Epithelial cell of proximal tubule (primary cell): Measurements from ENCODE around the gene IL20. TPM values are rescaled to one million over a fixed set of nuclear protein-coding genes. Genes with fewer than 3 reads are reported as not detected.

Experiments
- DNase-seq: peaks from one replicate; pipeline ENCODE4 v3.0.0-alpha.2; 2011; ENCODE audit warnings: low read depth
- H3K4me3 ChIP-seq: 2 replicates; pipeline ENCODE4 v1.5.1; 2011; ENCODE audit warnings: low read depth, mild to moderate bottlenecking, low read length
- CTCF ChIP-seq: conservative IDR thresholded peaks from 2 replicates; pipeline ENCODE4 v1.5.1; 2012; ENCODE audit warnings: low read depth, mild to moderate bottlenecking, low read length
- total RNA-seq: library from RNA; depleted of rRNA; stranded (reverse); fragments of >200 nt; gene quantifications from 2 replicates; pipeline ENCODE4 v1.2.3, GENCODE V29; 2015

Gene IL20
- total RNA-seq, 1 donor from 2014 or later = not detected

- no peak overlapping the region for H3K4me3 ChIP-seq
- DNase-seq = no peak
- no peak for TF ChIP-seq CTCF
Observed at GRCh38 chr1:206841609-206842323, 23.7 kb upstream of the IL20 start.

GRCh38 chr1:206842854-206843253 is 22.6 kb upstream of the IL20 start:
- no peak overlapping the region for H3K4me3 ChIP-seq
- TF ChIP-seq CTCF = no peak
- no peak for DNase-seq

- DNase-seq = no peak
- no peak for TF ChIP-seq CTCF
- H3K4me3 ChIP-seq = no peak overlapping the region
Observed at GRCh38 chr1:206843626-206844025, 21.8 kb upstream of the IL20 start.

GRCh38 chr1:206846487-206846886 is 18.9 kb upstream of the IL20 start:
- H3K4me3 ChIP-seq = no peak overlapping the region
- no peak for DNase-seq
- no peak for TF ChIP-seq CTCF

GRCh38 chr1:206847337-206847834 is 18.0 kb upstream of the IL20 start:
- DNase-seq = no peak
- no peak for TF ChIP-seq CTCF
- no peak overlapping the region for H3K4me3 ChIP-seq

- no peak overlapping the region for H3K4me3 ChIP-seq
- DNase-seq = no peak
- TF ChIP-seq CTCF = no peak
Observed at GRCh38 chr1:206847946-206848345, 17.5 kb upstream of the IL20 start.

GRCh38 chr1:206850401-206850800 is 15.0 kb upstream of the IL20 start:
- DNase-seq = no peak
- TF ChIP-seq CTCF = no peak
- H3K4me3 ChIP-seq = no peak overlapping the region
